MCF 10A (cell line): ENCODE data around the gene ANKHD1. TPM values are rescaled to one million over a fixed set of nuclear protein-coding genes. Genes with fewer than 3 reads are reported as not detected.

Source experiments
- BruUV-seq: library from RNA; stranded (reverse); fragments of 400-500 nt; replicated peaks from 2 replicates; lab custom pipeline; 2021; lab: Mats Ljungman, UMichigan
- CTCF ChIA-PET: fragments of 300-600 bp; sonication (Branson Sonifier 250); formaldehyde crosslinking; extraction: SDS; loops from one replicate; lab custom pipeline; 2021; ENCODE audit warnings: antibody characterized with exemption, inconsistent platforms; lab: Yijun Ruan, JAX
- POLR2A ChIA-PET: fragments of 300-600, 350-650 bp; sonication (Branson Sonifier 250); formaldehyde crosslinking; extraction: SDS; loops from one replicate; lab custom pipeline; 2020; ENCODE audit warnings: antibody characterized with exemption, inconsistent platforms; lab: Yijun Ruan, JAX
- DNase-seq: peaks from one replicate; pipeline ENCODE4 v3.0.0-alpha.2; 2018; ENCODE audit not compliant: unreplicated experiment
- H3K27ac Mint-ChIP-seq: one replicate; pipeline ENCODE4 v1.8.0; 2022; ENCODE audit warnings: mild to moderate bottlenecking, low read depth, mixed read lengths; ENCODE audit not compliant: unreplicated experiment
- H3K27me3 Mint-ChIP-seq: one replicate; pipeline ENCODE4 v1.8.0; 2022; ENCODE audit warnings: mixed read lengths; ENCODE audit not compliant: insufficient read depth, unreplicated experiment
- H3K36me3 Mint-ChIP-seq: one replicate; pipeline ENCODE4 v1.8.0; 2022; ENCODE audit warnings: mild to moderate bottlenecking, moderate library complexity, mixed read lengths; ENCODE audit not compliant: insufficient read depth, unreplicated experiment
- H3K4me1 Mint-ChIP-seq: one replicate; pipeline ENCODE4 v1.8.0; 2022; ENCODE audit warnings: mixed read lengths; ENCODE audit not compliant: insufficient read depth, unreplicated experiment
- H3K4me3 Mint-ChIP-seq: one replicate; pipeline ENCODE4 v1.8.0; 2022; ENCODE audit warnings: mild to moderate bottlenecking, moderate library complexity, mixed read lengths; ENCODE audit not compliant: unreplicated experiment
- H3K9me3 Mint-ChIP-seq: one replicate; pipeline ENCODE4 v1.8.0; 2022; ENCODE audit warnings: mixed read lengths; ENCODE audit not compliant: unreplicated experiment
- CTCF ChIP-seq: fragments of 200-600 bp; IDR thresholded peaks from one replicate; pipeline ENCODE4 v1.8.0; 2022; ENCODE audit warnings: antibody characterized with exemption, mild to moderate bottlenecking; ENCODE audit not compliant: unreplicated experiment
- intact Hi-C: fragments of 100-400 bp; cut with micrococcal nuclease; formaldehyde crosslinking; loops from 2 replicates; pipeline ENCODE4 v1.14.1; 2022
- total RNA-seq: library from RNA; stranded (reverse); gene quantifications from 2 replicates; pipeline ENCODE4 v1.2.3, GENCODE V29; 2022

The ANKHD1 gene
- total RNA-seq, 1 experiment from 2014 or later: 146 TPM

GRCh38 chr5:140550147-140551079, 148.8 kb downstream of the ANKHD1 start:
- no peaks in the 10 kb centered on the region for H3K9me3 Mint-ChIP-seq
- H3K36me3 Mint-ChIP-seq: peaks cover 72% of the 10 kb centered on the region
- POLR2A ChIA-PET: interaction anchor here (0.6 to 6.1 kb wide), 10 partner anchors 10 to 170 kb away, joined by 3 to 188 read pairs (median 4); partner anchors contain the start of genes APBB3, HARS1, HARS2 and IK
- H3K27ac Mint-ChIP-seq: no peak overlapping the region
- no peaks in the 10 kb centered on the region for H3K27me3 Mint-ChIP-seq
- CTCF ChIA-PET: interaction anchor here (0.7 to 1.4 kb wide), 2 partner anchors 88 kb away, joined by 4 to 6 read pairs; no protein-coding TSS in a partner anchor
- TSS peak; percentile 49 for BruUV-seq
- H3K4me3 Mint-ChIP-seq: no peak overlapping the region
- intact Hi-C loops: no loop called here
- no peak for DNase-seq
- no peak for TF ChIP-seq CTCF
- H3K4me1 Mint-ChIP-seq: peaks cover 46% of the 10 kb centered on the region

- no peak for DNase-seq
- Mint-ChIP-seq H3K4me1 (peaks cover 50% of the 10 kb centered on the region), H3K4me3 (no peak overlapping the region), H3K36me3 (peaks cover 63% of the 10 kb centered on the region), H3K27me3 (no peaks in the 10 kb centered on the region), H3K9me3 (no peaks in the 10 kb centered on the region), H3K27ac (no peak overlapping the region)
- BruUV-seq: no TSS peak
- POLR2A ChIA-PET: interaction anchor here (0.6 to 3.4 kb wide), 5 partner anchors 12 to 175 kb away, joined by 4 to 23 read pairs (median 5); partner anchors contain the start of genes APBB3, HARS1, HARS2 and IK
- CTCF ChIA-PET: interaction anchor here (0.7 to 1.4 kb wide), 4 partner anchors 73 to 199 kb away, joined by 3 to 4 read pairs (median 3); no protein-coding TSS in a partner anchor
- intact Hi-C loops: no loop called here
- no peak for TF ChIP-seq CTCF
Observed at GRCh38 chr5:140551872-140552271, 150.2 kb downstream of the ANKHD1 start.

GRCh38 chr5:140553657-140554056, 152.0 kb downstream of the ANKHD1 start:
- Mint-ChIP-seq H3K4me1 (peaks cover 45% of the 10 kb centered on the region), H3K36me3 (peaks cover 68% of the 10 kb centered on the region), H3K27me3 (no peaks in the 10 kb centered on the region), H3K9me3 (no peaks in the 10 kb centered on the region), H3K4me3 (no peak overlapping the region), H3K27ac (peak overlapping the region; percentile 0)
- ChIA-PET POLR2A (interaction anchor here (1.8 to 3.4 kb wide), 3 partner anchors 10 to 137 kb away, joined by 6 to 23 read pairs (median 18); partner anchors contain the start of genes APBB3, HARS1, HARS2 and IK), CTCF (interaction anchor here (0.7 to 1.6 kb wide), 5 partner anchors 11 to 1980 kb away, joined by 3 to 7 read pairs (median 5); partner anchors contain the start of genes IK, NDUFA2, SLC35A4 and TMCO6)
- no peak for DNase-seq
- intact Hi-C loops: loop anchor here (1.0 kb wide), 1 partner anchor 180 kb away; no protein-coding TSS in a partner anchor
- no peak for TF ChIP-seq CTCF
- no TSS peak for BruUV-seq
